ENCODE data around the gene NDST1.

GRCh38 chr5:150558088-150558621, 50.2 kb downstream of the NDST1 start:
- TF ChIP-seq CTCF (IDR thresholded peaks at IDR 0.05) (no peak), POLR2AphosphoS5 (IDR thresholded peaks at IDR 0.05) (no peak)
